Ishikawa (cell line): ENCODE measurements around the gene IL17RA.

Experiments used
- CEBPB ChIP-seq: IDR thresholded peaks from 2 replicates; pipeline ENCODE4 v1.6.1; 2012
- EP300 ChIP-seq: IDR thresholded peaks from 2 replicates; pipeline ENCODE4 v1.6.1; 2012; ENCODE audit warnings: borderline replicate concordance
- FOXM1 ChIP-seq: IDR thresholded peaks from 2 replicates; pipeline ENCODE4 v1.6.1; 2012; ENCODE audit warnings: low read depth, borderline replicate concordance
- NFIC ChIP-seq: IDR thresholded peaks from 2 replicates; pipeline ENCODE4 v1.6.1; 2012
- RAD21 ChIP-seq: IDR thresholded peaks from 2 replicates; pipeline ENCODE4 v1.6.1; 2012; ENCODE audit warnings: low read depth
- TAF1 ChIP-seq: IDR thresholded peaks from 2 replicates; pipeline ENCODE4 v1.6.1; 2012; ENCODE audit warnings: low read depth, mild to moderate bottlenecking
- TCF12 ChIP-seq: IDR thresholded peaks from 2 replicates; pipeline ENCODE4 v1.6.1; 2012; ENCODE audit warnings: low read depth
- ZBTB7A ChIP-seq: IDR thresholded peaks from 2 replicates; pipeline ENCODE4 v1.6.1; 2012; ENCODE audit warnings: low read depth
- TF ChIP-seq, protein P1 (sequence below): IDR thresholded peaks from 2 replicates; pipeline ENCODE4 v1.6.1; 2012
- TF ChIP-seq, protein P2 (sequence below): IDR thresholded peaks from 2 replicates; pipeline ENCODE4 v1.6.1; 2012; ENCODE audit warnings: low read depth, mild to moderate bottlenecking

GRCh38 chr22:17118342-17118741 lies 33.5 kb downstream of the IL17RA start:
- TF ChIP-seq FOXM1 = no peak
- TF ChIP-seq EP300 = no peak
- TF ChIP-seq TCF12 = no peak
- TF ChIP-seq, protein P1, sequence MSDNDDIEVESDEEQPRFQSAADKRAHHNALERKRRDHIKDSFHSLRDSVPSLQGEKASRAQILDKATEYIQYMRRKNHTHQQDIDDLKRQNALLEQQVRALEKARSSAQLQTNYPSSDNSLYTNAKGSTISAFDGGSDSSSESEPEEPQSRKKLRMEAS = no peak
- no peak for TF ChIP-seq ZBTB7A
- no peak for TF ChIP-seq NFIC
- TF ChIP-seq, protein P2, sequence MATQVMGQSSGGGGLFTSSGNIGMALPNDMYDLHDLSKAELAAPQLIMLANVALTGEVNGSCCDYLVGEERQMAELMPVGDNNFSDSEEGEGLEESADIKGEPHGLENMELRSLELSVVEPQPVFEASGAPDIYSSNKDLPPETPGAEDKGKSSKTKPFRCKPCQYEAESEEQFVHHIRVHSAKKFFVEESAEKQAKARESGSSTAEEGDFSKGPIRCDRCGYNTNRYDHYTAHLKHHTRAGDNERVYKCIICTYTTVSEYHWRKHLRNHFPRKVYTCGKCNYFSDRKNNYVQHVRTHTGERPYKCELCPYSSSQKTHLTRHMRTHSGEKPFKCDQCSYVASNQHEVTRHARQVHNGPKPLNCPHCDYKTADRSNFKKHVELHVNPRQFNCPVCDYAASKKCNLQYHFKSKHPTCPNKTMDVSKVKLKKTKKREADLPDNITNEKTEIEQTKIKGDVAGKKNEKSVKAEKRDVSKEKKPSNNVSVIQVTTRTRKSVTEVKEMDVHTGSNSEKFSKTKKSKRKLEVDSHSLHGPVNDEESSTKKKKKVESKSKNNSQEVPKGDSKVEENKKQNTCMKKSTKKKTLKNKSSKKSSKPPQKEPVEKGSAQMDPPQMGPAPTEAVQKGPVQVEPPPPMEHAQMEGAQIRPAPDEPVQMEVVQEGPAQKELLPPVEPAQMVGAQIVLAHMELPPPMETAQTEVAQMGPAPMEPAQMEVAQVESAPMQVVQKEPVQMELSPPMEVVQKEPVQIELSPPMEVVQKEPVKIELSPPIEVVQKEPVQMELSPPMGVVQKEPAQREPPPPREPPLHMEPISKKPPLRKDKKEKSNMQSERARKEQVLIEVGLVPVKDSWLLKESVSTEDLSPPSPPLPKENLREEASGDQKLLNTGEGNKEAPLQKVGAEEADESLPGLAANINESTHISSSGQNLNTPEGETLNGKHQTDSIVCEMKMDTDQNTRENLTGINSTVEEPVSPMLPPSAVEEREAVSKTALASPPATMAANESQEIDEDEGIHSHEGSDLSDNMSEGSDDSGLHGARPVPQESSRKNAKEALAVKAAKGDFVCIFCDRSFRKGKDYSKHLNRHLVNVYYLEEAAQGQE = no peak
- TF ChIP-seq CEBPB = no peak
- no peak for TF ChIP-seq TAF1
- TF ChIP-seq RAD21 = no peak
